HEK293T (cell line): ENCODE results near the gene LIPC.

Experiments used
- CTCF ChIA-PET: fragments of 350-600 bp; formaldehyde crosslinking; extraction: SDS; loops from one replicate; lab custom pipeline; 2021; ENCODE audit warnings: antibody characterized with exemption, inconsistent platforms; lab: Yijun Ruan, JAX
- POLR2A ChIA-PET: fragments of 350-600 bp; formaldehyde crosslinking; extraction: SDS; loops from one replicate; lab custom pipeline; 2020; ENCODE audit warnings: antibody characterized with exemption, inconsistent platforms; lab: Yijun Ruan, JAX
- DNase-seq: peaks from one replicate; pipeline ENCODE4 v3.0.0; 2012; ENCODE audit warnings: mixed read lengths; ENCODE audit errors: extremely low spot score
- ARNT ChIP-seq: fragments of 450-650 bp; IDR thresholded peaks from 2 replicates; pipeline ENCODE4 v1.6.1; 2017; ENCODE audit warnings: mild to moderate bottlenecking
- BHLHE40 ChIP-seq: fragments of 450-650 bp; IDR thresholded peaks from 2 replicates; pipeline ENCODE4 v1.6.1; 2016; ENCODE audit warnings: mild to moderate bottlenecking, moderate library complexity, borderline replicate concordance
- CTBP1 ChIP-seq: fragments of 450-650 bp; IDR thresholded peaks from 2 replicates; pipeline ENCODE4 v1.6.1; 2016; ENCODE audit warnings: borderline replicate concordance
- ELF4 ChIP-seq: fragments of 450-650 bp; IDR thresholded peaks from 2 replicates; pipeline ENCODE4 v1.6.1; 2017; ENCODE audit warnings: antibody characterized with exemption
- FOXA1 ChIP-seq: fragments of 450-650 bp; IDR thresholded peaks from 2 replicates; pipeline ENCODE4 v1.6.1; 2016; ENCODE audit warnings: mild to moderate bottlenecking
- FOXK2 ChIP-seq: fragments of 450-650 bp; IDR thresholded peaks from 2 replicates; pipeline ENCODE4 v1.6.1; 2016; ENCODE audit warnings: mild to moderate bottlenecking
- FOXM1 ChIP-seq: fragments of 450-650 bp; IDR thresholded peaks from 2 replicates; pipeline ENCODE4 v1.6.1; 2017; ENCODE audit warnings: mild to moderate bottlenecking, borderline replicate concordance
- HDGF ChIP-seq: fragments of 450-650 bp; IDR thresholded peaks from 2 replicates; pipeline ENCODE4 v1.6.1; 2017; ENCODE audit warnings: antibody characterized with exemption, borderline replicate concordance
- L3MBTL2 ChIP-seq: fragments of 450-650 bp; conservative IDR thresholded peaks from 2 replicates; pipeline ENCODE4 v1.6.1; 2016; ENCODE audit warnings: mild to moderate bottlenecking
- LEF1 ChIP-seq: fragments of 450-650 bp; IDR thresholded peaks from 2 replicates; pipeline ENCODE4 v1.6.1; 2017; ENCODE audit warnings: mild to moderate bottlenecking, borderline replicate concordance
- NFRKB ChIP-seq: fragments of 450-650 bp; IDR thresholded peaks from 2 replicates; pipeline ENCODE4 v1.6.1; 2016; ENCODE audit warnings: mild to moderate bottlenecking, moderate library complexity
- SP1 ChIP-seq: fragments of 450-650 bp; IDR thresholded peaks from 2 replicates; pipeline ENCODE4 v1.6.1; 2017
- SUZ12 ChIP-seq: fragments of 450-650 bp; IDR thresholded peaks from 2 replicates; pipeline ENCODE4 v1.6.1; 2016; ENCODE audit warnings: mild to moderate bottlenecking
- TARDBP ChIP-seq: fragments of 450-650 bp; IDR thresholded peaks from 2 replicates; pipeline ENCODE4 v1.6.1; 2016
- ZNF384 ChIP-seq: fragments of 450-650 bp; IDR thresholded peaks from 2 replicates; pipeline ENCODE4 v1.6.1; 2016
- TF ChIP-seq, protein P1 (sequence below): fragments of 450-650 bp; IDR thresholded peaks from 2 replicates; pipeline ENCODE4 v1.6.1; 2016

The LIPC gene

DNA sequence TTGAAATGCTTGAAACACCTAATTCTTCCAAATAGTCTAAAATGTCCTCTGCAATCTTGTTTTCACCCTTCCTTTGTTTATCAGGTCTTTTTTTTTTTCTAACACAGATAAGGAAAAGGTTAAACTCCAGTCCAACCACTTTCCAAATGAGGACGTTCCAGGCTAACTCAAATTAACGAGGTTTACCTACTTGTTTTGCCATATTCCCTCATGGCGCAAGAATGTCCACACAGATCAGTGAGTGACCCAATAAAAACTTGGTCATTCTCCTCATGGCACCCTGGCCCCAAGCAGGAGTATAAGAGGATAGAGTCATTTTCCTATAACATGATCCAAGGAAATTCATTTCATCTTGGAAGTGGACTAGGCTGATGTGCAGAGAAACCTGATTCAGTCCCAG lies 6.6 kb upstream of the LIPC start:
- ChIA-PET CTCF (no interaction called here), POLR2A (no interaction called here)

DNA sequence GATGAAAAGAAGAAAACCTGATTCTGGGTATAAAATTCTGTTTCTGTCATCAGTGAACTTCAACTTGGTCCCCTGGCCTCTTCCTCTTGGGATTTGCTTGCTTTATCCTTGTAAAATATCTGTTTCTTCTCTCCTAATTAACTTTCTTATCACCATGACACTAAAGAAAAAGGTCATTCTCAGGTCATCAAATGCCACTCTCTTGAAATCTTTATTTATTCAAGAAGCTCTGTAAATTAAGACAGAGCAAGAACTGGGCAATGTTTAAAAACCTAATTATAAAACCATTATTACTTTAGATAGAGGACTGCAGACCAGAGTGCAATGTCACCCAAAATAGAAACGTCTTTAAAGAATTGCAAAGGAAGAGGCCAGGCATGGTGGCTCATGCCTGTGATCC lies 6.0 kb upstream of the LIPC start:
- DNase-seq = no peak
- no peak for TF ChIP-seq ZNF384
- no peak for TF ChIP-seq HDGF
- no peak for TF ChIP-seq FOXK2
- TF ChIP-seq BHLHE40 = no peak
- no peak for TF ChIP-seq FOXA1
- TF ChIP-seq L3MBTL2 = no peak
- TF ChIP-seq ELF4 = no peak
- no peak for TF ChIP-seq LEF1
- no peak for TF ChIP-seq SUZ12
- CTCF ChIA-PET = no interaction called here
- POLR2A ChIA-PET = no interaction called here

More for the DNA sequence above, 6.6 kb upstream of the LIPC start:
- TF ChIP-seq HDGF (no peak), SUZ12 (no peak), BHLHE40 (no peak), CTBP1 (no peak), L3MBTL2 (no peak), ZNF384 (no peak), FOXA1 (no peak), NFRKB (no peak), TARDBP (no peak), ARNT (no peak), FOXM1 (no peak), FOXK2 (no peak), SP1 (no peak), ELF4 (no peak), LEF1 (no peak)
- TF ChIP-seq, protein P1, sequence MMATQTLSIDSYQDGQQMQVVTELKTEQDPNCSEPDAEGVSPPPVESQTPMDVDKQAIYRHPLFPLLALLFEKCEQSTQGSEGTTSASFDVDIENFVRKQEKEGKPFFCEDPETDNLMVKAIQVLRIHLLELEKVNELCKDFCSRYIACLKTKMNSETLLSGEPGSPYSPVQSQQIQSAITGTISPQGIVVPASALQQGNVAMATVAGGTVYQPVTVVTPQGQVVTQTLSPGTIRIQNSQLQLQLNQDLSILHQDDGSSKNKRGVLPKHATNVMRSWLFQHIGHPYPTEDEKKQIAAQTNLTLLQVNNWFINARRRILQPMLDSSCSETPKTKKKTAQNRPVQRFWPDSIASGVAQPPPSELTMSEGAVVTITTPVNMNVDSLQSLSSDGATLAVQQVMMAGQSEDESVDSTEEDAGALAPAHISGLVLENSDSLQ = no peak
- DNase-seq = no peak

DNA sequence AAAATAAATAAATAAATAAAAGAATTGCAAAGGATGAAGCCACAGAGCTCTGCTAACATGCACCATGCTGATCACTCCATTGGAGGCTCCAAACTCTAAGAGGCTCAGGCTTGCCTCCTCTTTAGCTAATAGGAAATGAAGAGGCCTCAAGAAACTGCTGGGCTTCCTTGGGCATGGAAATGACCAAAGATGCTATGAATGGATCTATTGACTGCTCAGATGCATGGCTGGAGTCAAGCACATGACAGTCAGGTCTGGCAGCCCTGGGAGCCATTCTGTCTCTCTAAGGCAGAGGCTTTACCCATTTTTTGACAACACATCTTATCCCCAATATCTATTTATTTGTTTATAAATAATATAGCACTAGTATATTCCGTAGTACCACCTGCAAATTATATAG lies 5.3 kb upstream of the LIPC start:
- POLR2A ChIA-PET = no interaction called here
- CTCF ChIA-PET = no interaction called here
- TF ChIP-seq FOXA1 = no peak
- no peak for TF ChIP-seq LEF1
- no peak for TF ChIP-seq CTBP1
- DNase-seq = no peak

DNA sequence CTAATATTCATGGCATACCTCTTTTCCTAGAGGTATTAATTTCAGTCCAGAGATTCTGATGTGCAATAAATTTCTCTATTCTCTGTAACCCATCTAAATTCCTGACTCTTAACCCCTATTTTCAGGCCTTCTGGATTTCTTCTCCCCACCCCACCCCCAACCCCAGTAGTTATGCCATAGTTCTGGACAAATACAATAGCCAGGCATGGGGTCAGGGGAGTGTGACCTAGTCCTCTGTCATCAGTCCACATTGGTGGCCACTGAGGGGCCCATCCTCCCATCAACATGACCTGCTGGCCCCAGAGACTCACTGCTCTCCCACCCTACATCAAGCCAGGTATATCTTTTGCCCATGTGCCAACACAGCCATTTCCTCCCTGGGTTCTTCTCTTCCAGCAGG lies 3.8 kb upstream of the LIPC start:
- TF ChIP-seq, protein P1 = no peak
- TF ChIP-seq BHLHE40 (no peak), FOXK2 (no peak), ELF4 (no peak), TARDBP (no peak), SP1 (no peak), ARNT (no peak), NFRKB (no peak), SUZ12 (no peak), HDGF (no peak), LEF1 (no peak), ZNF384 (no peak), L3MBTL2 (no peak), FOXM1 (no peak), CTBP1 (no peak), FOXA1 (no peak)
- DNase-seq = no peak
- CTCF ChIA-PET = interaction anchor here (0.7 kb wide), 1 partner anchor 22 kb away, joined by 3 read pairs; no protein-coding TSS in a partner anchor
- POLR2A ChIA-PET = no interaction called here

DNA sequence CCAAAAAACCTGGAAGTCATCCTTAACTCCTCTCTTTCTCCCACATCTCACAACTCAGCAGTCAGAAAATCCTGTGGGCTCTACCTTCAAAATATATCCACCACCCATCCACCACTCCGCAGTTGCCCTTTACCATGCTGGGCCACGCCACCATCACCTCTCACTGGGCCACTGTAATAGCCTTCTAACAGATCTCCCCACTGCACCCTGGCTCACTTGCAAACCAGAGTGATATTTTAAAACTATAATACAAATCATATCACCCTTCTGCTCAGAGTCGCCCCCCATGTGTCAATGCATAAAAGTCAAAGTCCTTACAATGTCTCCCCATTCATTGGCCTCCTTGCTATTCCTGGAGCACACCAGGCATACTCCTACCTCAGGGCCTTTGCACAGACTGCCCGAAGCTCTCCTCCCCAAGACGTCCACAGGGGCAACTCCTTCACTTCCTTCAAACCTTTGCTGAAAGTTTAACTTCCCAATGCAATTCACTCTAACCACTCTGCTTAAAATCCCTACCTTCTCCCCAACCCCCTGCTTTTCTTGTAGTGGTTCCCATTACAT lies 1.5 kb upstream of the LIPC start:
- POLR2A ChIA-PET = no interaction called here
- CTCF ChIA-PET = no interaction called here
- TF ChIP-seq, protein P1 = no peak
- no peak for TF ChIP-seq ELF4
- no peak for DNase-seq

DNA sequence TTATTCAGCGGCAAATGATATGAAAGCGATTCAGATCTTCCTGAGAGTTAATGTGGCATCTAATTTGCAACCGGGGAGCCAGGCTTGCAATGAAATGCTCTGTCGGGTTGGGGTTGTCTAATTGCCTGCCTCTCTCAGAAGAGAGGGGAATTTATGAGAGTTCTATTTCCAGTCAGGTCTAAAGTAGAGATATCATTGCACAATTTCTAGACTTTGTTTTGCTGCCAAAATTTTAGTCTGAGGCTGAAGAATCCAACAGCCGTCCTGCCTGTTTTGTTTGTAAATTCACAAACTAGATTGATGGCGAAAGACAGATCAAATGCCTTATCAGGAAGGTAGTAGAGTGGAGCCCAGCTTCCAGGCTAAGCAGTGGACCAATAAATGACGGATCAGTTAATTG lies 610 bp downstream of the LIPC start:
- ChIA-PET CTCF (interaction anchor here (0.5 kb wide), 1 partner anchor 963 kb away, joined by 3 read pairs; no protein-coding TSS in a partner anchor), POLR2A (no interaction called here)
- TF ChIP-seq FOXM1 = no peak
- no peak for TF ChIP-seq ZNF384
- no peak for TF ChIP-seq NFRKB
- no peak for DNase-seq

DNA sequence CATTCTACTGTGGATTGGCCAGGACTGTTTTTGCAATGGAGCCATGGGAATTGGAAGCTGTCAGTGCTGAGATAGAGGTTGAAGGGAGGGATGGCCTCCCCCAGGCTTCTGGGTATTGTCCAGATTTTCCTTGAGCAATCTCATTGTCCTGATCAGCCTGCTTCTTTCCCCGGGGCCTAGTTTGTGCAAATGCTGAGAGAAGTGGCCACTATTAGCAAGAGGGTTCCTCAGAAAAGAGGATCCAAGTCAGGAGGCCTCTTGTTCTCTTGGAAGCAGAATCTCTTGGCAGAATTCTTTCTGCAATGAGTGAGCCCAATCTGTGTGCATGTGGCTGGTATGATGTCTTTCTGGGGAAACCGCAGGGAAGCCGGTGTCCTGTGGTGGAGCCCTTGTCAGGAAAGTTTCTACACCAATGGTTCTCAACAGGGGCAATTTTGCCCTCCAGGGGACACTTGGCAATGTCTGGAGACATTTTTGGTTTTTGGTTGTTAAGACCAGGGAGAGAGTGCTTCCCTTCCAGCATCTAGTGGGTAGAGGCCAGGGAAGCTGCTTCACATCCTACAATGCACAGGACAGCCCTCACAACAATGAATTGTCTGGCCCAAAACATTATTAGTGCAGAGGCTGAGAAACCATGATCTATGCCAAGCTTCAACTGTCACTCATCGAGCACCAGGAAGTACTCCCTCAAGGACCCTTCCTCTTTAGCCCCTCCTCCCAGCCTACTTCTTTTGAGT lies 2.0 kb downstream of the LIPC start:
- no peak for DNase-seq
- TF ChIP-seq BHLHE40 = no peak
- no peak for TF ChIP-seq FOXK2
- TF ChIP-seq SUZ12 = no peak
- no peak for TF ChIP-seq TARDBP
- no peak for TF ChIP-seq L3MBTL2
- TF ChIP-seq HDGF = no peak
- TF ChIP-seq, protein P1 = no peak
- TF ChIP-seq FOXM1 = no peak
- TF ChIP-seq LEF1 = no peak
- no peak for TF ChIP-seq NFRKB
- TF ChIP-seq ARNT = no peak
- no peak for TF ChIP-seq ELF4
- TF ChIP-seq ZNF384 = no peak
- no peak for TF ChIP-seq FOXA1
- TF ChIP-seq SP1 = no peak
- no peak for TF ChIP-seq CTBP1
- ChIA-PET CTCF (no interaction called here), POLR2A (no interaction called here)
